NCI-H1105 (cell line): ENCODE results near the gene PKHD1.
A peak's percentile ranks its signal among the peaks of the same experiment; 100 is the strongest.

Source experiments
- DNase-seq: peaks from one replicate; lab custom pipeline; 2025; lab: John Stamatoyannopoulos, UW

Gene PKHD1

DNA sequence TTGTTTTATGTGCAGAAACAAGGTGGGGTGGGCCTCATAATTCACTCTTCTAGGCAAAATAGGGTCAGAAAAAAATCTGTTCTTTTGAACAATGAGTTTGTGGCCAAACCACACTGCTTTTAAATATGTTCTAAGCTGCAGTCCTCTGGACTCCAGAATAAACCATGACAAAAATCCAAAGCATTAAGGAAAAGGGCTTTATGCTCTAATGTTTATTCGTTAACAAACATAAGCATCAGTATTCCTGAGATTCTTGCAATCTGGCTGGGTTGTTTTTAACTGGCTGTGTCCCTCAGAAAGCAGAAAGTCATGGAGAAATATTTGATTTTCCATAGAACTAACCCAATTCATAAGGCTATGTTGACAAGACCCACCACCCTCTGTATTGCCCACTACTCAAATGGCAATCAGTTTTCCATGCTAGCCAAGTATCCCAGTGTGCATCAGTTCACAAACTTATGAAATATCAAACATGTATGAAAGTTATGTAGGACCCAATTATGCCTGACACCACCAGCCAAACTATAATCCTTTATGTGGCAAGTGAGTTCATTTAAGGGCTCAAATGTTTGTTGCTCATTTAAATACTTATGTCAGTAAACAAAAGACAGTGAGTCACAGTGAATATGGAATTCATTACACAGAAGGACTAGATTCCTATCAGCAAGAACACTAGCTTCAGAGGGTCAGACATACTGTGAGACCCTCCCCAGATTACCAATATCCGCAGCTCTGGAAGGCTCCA, 45.1 kb downstream of the PKHD1 start:
- DNase-seq: no peak

GRCh38 chr6:52041134-52041533, 46.3 kb downstream of the PKHD1 start:
- no peak for DNase-seq

GRCh38 chr6:52027699-52028098, 59.7 kb downstream of the PKHD1 start:
- no peak for DNase-seq

GRCh38 chr6:52024451-52025068, 62.9 kb downstream of the PKHD1 start:
- DNase-seq: no peak

GRCh38 chr6:52022675-52023074, 64.7 kb downstream of the PKHD1 start:
- DNase-seq: no peak

DNA sequence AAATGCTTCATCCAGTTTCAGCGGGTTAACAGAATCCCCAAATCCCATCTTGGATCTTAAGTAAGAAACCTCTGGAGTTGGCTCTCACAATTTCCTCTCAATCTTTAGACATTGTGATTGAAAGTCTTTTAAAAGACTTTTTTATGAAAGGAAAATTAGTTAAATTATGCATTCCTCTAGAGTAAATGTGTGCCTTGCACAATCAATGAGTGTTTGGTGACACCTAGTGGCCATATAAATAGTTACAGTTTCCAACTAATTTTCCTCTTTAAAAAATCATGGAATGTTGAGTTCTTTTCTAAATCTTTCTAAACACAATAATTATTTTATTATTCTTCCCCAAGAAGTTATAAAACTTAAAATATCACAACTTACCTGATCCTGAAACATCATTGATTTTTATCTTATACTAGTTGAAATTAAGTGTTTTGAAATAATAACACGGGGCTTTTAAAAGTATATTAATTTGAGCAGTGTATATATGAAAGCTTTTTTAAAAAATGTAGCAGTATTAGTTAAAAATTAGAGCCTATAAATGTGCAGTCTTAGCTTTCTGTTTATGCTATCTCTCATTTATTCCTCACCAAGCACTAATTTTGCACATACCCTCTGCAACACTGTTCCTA, 66.4 kb downstream of the PKHD1 start:
- peak; percentile 18 for DNase-seq

GRCh38 chr6:52019881-52020280, 67.5 kb downstream of the PKHD1 start:
- no peak for DNase-seq

DNA sequence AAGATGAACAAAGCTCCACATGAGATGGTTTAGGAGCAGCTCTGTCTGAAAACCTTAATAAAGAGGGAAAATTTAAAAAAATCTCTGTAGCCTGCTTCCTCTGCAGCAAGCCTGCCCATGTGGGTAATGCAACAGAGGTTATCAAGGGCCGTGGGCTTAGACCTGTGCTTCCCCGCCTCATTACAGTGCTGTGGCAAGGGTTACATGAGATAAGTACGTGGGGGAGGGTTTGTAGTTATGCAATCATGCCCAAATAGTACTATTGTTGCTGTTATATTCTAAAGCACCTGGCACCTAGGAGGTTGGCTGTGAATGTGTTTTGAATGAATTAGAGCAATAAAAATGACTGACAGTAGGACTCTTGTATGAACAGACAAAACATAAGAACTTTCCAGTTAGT, 68.3 kb downstream of the PKHD1 start:
- DNase-seq: peak; percentile 92

GRCh38 chr6:52016915-52017748, 70.3 kb downstream of the PKHD1 start:
- DNase-seq: no peak

DNA sequence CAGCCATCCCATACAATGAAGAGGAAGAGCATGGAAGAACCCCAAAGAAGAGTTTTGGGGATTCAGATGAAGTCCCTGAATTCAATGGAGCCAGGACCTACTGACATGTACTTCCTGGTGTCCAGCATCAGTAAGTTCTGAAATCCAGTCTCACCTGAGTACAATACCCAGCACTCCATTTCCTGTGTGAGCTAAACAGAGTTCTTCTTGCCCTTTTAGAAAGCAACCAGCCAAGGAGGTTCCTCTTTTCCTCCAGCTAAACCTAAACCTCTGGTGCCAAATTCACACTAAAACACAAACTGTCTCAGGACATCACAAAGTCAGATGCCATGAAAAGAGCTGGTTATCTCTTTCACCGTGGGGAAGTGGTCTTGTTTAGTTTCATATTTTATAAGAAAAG, 71.5 kb downstream of the PKHD1 start:
- no peak for DNase-seq

DNA sequence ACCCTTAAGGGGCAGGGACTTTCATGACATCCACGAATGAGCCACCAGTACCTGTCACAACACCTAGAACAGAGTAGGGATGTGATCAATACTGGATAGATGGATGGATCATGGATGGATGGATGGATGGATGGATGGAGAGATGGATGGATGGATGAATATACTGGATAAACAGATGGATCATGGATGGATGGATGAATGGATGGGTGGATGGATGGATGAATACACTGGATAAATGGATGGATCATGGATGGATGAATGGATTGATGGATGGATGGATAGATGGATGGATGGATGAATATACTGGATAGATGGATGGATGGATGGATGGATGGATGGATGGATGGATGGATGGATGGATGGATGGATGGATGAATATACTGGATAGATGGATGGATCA, 73.0 kb downstream of the PKHD1 start:
- no peak for DNase-seq

DNA sequence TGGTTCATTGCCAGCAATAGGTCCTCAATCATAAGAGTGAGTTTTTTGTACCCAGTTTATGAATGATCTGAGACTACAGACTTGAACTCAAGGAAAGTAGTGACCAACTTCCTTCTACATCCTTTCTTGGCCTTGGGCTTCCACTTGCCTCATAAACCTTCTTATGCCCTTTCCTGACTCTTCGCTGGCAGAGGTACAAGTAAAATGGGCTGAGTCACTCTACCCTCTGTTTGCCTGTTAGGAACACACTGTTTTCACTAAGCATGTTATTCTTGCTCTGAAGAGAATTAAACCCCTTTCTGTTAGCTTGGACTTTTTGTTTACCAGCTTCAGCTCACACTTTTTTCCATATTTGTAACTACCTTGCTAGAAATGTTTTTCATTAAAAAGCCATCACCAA, 74.4 kb downstream of the PKHD1 start:
- no peak for DNase-seq

GRCh38 chr6:52012582-52012981, 74.8 kb downstream of the PKHD1 start:
- DNase-seq: no peak

DNA sequence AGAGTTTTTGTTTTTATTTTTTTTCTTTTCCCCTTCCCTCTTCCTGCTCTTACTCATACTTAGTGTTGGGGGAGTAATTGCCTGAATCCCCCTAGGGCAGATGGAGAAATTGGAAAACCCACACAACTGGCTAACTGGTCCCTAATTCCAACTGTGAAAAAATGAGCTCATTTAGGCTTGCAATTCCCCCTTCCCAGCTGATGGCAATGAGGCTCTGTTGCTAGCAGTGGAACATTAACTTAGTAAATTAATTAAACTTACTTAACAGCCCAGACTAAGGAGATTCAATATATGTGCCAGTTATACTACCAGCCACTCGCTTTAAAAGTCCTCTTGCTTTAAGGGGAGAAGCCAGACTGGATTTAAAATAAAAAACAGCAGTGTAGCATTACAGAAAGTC, 76.6 kb downstream of the PKHD1 start:
- DNase-seq: no peak

DNA sequence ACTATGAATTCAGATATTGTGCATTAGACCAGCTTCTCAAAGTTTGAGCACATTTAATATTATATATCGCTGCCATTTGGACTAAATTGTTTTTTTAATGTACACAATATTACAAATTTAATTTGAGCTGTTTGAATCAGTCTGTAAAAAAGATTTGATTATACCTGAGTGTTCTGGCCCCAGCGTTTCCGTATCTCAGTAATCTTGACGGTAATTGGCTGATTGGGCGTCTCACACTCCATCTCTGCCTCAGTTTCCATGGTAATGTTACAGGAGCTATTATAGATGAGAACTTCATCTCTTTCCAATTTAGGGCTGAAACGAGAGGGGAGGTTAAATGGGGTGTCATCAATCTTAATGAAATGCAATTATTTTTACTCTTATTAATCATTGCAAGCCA, 77.3 kb downstream of the PKHD1 start:
- DNase-seq: no peak

GRCh38 chr6:52009466-52010140, 77.8 kb downstream of the PKHD1 start:
- no peak for DNase-seq

DNA sequence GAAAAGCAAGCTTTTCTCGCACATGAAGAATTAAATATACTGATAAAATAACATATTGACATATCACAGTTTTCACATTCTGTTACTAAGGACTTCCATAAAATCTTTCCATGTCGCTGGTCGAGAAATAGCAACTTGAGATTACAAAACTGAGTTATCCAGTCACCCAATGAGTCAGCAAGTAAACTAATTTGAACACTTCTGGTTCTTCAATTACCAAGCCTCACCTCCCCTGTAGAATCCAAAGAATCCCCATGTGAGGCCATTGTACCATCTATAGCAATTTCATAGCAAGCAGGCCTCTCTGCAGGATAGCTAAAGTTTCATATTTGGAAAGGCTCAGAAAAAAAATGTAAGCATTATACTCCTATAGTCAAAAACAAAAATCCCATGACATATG, 87.3 kb downstream of the PKHD1 start:
- no peak for DNase-seq

DNA sequence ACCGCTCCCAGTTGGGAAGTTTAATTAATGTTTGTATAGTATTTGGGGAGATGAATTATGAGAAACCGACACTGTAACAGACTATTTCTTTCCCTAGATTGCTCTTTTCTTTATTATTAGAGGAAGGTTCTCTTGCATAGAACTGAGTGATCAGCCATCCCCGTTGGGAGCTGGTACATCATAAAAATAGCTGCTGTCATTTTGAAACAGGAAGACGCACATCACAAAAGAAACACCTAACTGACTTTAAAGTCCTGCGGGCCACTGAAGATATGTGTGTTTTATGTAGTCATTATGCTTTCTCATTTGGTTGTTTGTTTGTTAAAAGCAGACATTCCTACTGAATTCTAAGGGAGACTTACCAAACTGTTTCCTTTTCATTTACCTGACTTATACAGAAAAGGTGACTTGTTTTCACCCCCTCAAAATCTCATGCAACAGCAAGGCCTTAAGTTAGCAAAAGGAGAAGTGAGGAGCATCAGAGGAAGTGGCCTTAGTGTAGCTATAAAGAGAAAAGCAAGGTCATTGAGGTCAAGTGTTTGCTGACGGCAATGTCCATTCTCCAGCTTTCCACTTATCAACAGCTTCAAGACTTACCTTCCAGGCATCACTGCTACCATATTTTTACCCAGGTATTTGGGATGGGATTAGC, 91.0 kb downstream of the PKHD1 start:
- no peak for DNase-seq

DNA sequence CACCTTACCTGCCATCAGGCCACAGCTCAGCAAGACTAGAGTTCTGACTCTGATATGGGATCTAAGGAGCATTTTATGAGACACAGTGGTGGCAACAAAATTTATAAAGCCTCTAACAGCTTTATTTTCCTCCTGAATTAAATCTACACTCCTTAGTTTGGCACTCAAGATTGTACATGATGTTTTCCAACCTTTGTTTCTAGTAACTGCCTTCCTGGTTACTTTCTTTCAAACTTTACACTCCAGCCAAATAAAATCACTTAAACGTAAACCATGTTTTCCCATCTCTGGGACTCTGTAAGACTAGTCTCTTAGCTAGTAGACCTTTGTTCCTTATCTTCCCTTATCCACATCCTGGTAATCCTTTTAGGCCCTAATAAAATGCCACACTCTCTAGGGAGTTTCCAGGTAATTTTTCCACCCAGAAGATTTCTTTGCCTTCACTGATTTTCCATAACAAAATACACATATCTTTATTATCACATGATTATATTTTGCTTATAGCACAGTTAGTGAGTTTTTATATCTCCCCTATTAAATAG, 92.1 kb downstream of the PKHD1 start:
- no peak for DNase-seq

DNA sequence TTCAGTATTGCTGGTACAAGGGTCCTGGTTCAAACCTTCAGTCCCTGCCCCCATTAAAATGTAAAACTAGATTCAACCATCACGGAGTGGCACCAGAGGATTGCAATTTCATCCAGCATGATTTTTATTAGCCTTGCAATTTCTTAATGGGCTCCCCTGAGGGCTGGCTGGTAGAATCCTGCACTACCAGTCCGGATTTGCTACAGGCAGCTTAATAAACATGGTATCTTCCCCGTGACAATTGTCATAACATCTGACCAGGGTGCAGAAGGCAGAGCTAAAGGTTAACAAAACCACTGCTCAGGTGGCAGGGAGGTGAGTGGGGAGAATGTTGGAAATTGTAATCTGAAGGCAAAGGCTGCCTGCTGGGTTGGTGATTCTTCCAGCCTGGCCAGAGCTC, 94.5 kb downstream of the PKHD1 start:
- DNase-seq: no peak

DNA sequence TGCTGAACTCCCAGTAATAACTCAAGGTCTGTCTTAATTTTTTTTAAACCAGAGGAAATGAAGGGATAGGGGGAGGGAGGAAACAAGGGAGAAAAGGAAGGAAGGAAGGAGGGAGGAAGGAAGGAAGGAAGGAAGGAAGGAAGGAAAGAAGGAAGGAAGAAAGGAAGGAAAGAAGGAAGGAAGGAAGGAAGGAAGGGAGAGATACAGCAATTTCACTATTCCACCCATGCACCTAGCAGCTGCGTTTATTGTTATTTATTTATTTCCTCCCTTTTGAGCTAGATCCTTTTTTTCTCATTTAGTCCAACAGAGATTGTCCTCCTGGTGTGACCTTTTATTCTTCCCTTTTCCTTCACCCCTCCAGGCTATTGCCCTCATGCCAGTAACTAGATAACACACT, 97.6 kb downstream of the PKHD1 start:
- no peak for DNase-seq
